Spinal cord (tissue), 10 donors: ENCODE data around the gene HNRNPA0. TPM values are rescaled to one million over a fixed set of nuclear protein-coding genes. Genes with fewer than 3 reads are reported as not detected.
A peak's percentile ranks its signal among the peaks of the same experiment; 100 is the strongest.

ENCODE experiments used
- DNase-seq, 6 donors: peaks; one replicate each; pipeline versions ENCODE4 v3.0.0 to v3.0.0-alpha.2; 2013 to 2015; ENCODE audit warnings: low spot score in 6 of 6, low read depth in 4 of 6
- H3K27ac ChIP-seq: one replicate; pipeline ENCODE4 v1.5.1; 2013; ENCODE audit warnings: low read depth, low read length, control low read depth
- H3K27me3 ChIP-seq: one replicate; pipeline ENCODE4 v1.6.1; 2013; ENCODE audit warnings: low read length; ENCODE audit not compliant: control insufficient read depth, insufficient read depth
- H3K36me3 ChIP-seq: one replicate; pipeline ENCODE4 v1.6.1; 2013; ENCODE audit warnings: low read length; ENCODE audit not compliant: control insufficient read depth, insufficient read depth
- H3K4me1 ChIP-seq: one replicate; pipeline ENCODE4 v1.6.1; 2013; ENCODE audit warnings: low read length; ENCODE audit not compliant: control insufficient read depth, insufficient read depth
- H3K4me3 ChIP-seq: one replicate; pipeline ENCODE4 v1.5.1; 2013; ENCODE audit warnings: low read depth, low read length, control low read depth
- H3K9me3 ChIP-seq: one replicate; pipeline ENCODE4 v1.6.1; 2013; ENCODE audit warnings: low read length; ENCODE audit not compliant: control insufficient read depth, insufficient read depth
- WGBS: methylation state at CpG from one replicate; pipeline ENCODE4 v1.1.5; 2013; ENCODE audit warnings: missing lambda C conversion rate; ENCODE audit not compliant: insufficient coverage; 5-methylcytosine and 5-hydroxymethylcytosine counted together
- long read RNA-seq, 4 donors: transcript quantifications; one replicate each; lab custom pipeline, GENCODE V29; 2026
- polyA plus RNA-seq, 2 donors: library from polyadenylated mRNA; unstranded; fragments of 120-200 nt; gene quantifications; one replicate each; pipeline ENCODE4 v1.2.1, GENCODE V29; 2013; ENCODE audit not compliant: insufficient read length in 2 of 2
- total RNA-seq, 2 donors: library from RNA; depleted of rRNA in 1 of 2; stranded (reverse); fragments of 120-200 nt in 1 of 2; fragments of >200 nt in 1 of 2; gene quantifications; one replicate each; pipeline versions ENCODE4 v1.2.3 to v1.2.4, GENCODE V29; 2013 to 2014
- donor health status: healthy.

Gene HNRNPA0
- total RNA-seq (10 to 100 TPM; 15.0 to 24.5 TPM), polyA plus RNA-seq (10 to 100 TPM; 62.5 to 69.4 TPM)
- long read RNA-seq, donor 1, full-length matches to known transcripts = 362 of 362 reads
- long read RNA-seq, donor 1, partial matches to known transcripts = 0 of 362 reads
- long read RNA-seq, donor 1, other reads (novel, unspliced or antisense) = 0 of 362 reads
- long read RNA-seq, donor 2, full-length matches to known transcripts = 106 of 106 reads
- long read RNA-seq, donor 2, partial matches to known transcripts = 0 of 106 reads
- long read RNA-seq, donor 2, other reads (novel, unspliced or antisense) = 0 of 106 reads
- long read RNA-seq, donor 3, full-length matches to known transcripts = 169 of 169 reads
- long read RNA-seq, donor 3, partial matches to known transcripts = 0 of 169 reads
- long read RNA-seq, donor 3, other reads (novel, unspliced or antisense) = 0 of 169 reads
- long read RNA-seq, donor 4, full-length matches to known transcripts = 486 of 486 reads
- long read RNA-seq, donor 4, partial matches to known transcripts = 0 of 486 reads
- long read RNA-seq, donor 4, other reads (novel, unspliced or antisense) = 0 of 486 reads

GRCh38 chr5:137754188-137754960, at the start of gene HNRNPA0:
HNRNPA0 (minus strand) TSS chr5:137754363; CDS start chr5:137754066, 297 bp downstream.
- no peaks in the 10 kb centered on the region for H3K9me3 ChIP-seq
- H3K36me3 ChIP-seq = peaks cover 5% of the 10 kb centered on the region
- H3K27ac ChIP-seq = peak within 1 kb of the TSS; percentile 100
- H3K4me1 ChIP-seq = peaks cover 7% of the 10 kb centered on the region
- under 1% methylated on average over 79 of the region's 79 CpGs for WGBS
- peak; percentile 93 to 99 (median 96) for DNase-seq
- no peaks in the 10 kb centered on the region for H3K27me3 ChIP-seq
- peak within 1 kb of the TSS; percentile 89 for H3K4me3 ChIP-seq

- no CpG with 5 or more reads among the region's 6 CpGs for WGBS
- no peak for DNase-seq
- no peak overlapping the region for H3K4me3 ChIP-seq
- H3K36me3 ChIP-seq = no peaks in the 10 kb centered on the region
- no peak overlapping the region for H3K27ac ChIP-seq
- H3K9me3 ChIP-seq = no peaks in the 10 kb centered on the region
- no peaks in the 10 kb centered on the region for H3K27me3 ChIP-seq
- H3K4me1 ChIP-seq = no peaks in the 10 kb centered on the region
These were observed 48.4 kb upstream of the HNRNPA0 start for GRCh38 chr5:137802282-137803210.

- H3K36me3 ChIP-seq = no peaks in the 10 kb centered on the region
- no peaks in the 10 kb centered on the region for H3K9me3 ChIP-seq
- WGBS = no CpG with 5 or more reads among the region's 4 CpGs
- no peaks in the 10 kb centered on the region for H3K27me3 ChIP-seq
- H3K4me1 ChIP-seq = no peaks in the 10 kb centered on the region
- H3K27ac ChIP-seq = no peak overlapping the region
- no peak overlapping the region for H3K4me3 ChIP-seq
- DNase-seq = no peak
These were observed 46.7 kb upstream of the HNRNPA0 start for GRCh38 chr5:137800700-137801411.

GRCh38 chr5:137796279-137796678, 42.1 kb upstream of the HNRNPA0 start:
- Histone ChIP-seq H3K27ac (no peak overlapping the region), H3K4me3 (no peak overlapping the region), H3K27me3 (no peaks in the 10 kb centered on the region), H3K9me3 (no peaks in the 10 kb centered on the region), H3K36me3 (no peaks in the 10 kb centered on the region), H3K4me1 (no peaks in the 10 kb centered on the region)
- no peak for DNase-seq
- no CpG with 5 or more reads among the region's 3 CpGs for WGBS

- no peak for DNase-seq
- WGBS = 43% methylated on average over 1 of the region's 5 CpGs
- Histone ChIP-seq H3K9me3 (no peaks in the 10 kb centered on the region), H3K27me3 (no peaks in the 10 kb centered on the region), H3K4me3 (no peak overlapping the region), H3K4me1 (no peaks in the 10 kb centered on the region), H3K36me3 (no peaks in the 10 kb centered on the region), H3K27ac (no peak overlapping the region)
These were observed 40.7 kb upstream of the HNRNPA0 start for GRCh38 chr5:137794863-137795262.

GRCh38 chr5:137792303-137792702, 38.1 kb upstream of the HNRNPA0 start:
- no peaks in the 10 kb centered on the region for H3K36me3 ChIP-seq
- H3K4me1 ChIP-seq = no peaks in the 10 kb centered on the region
- WGBS = no CpG with 5 or more reads among the region's 1 CpG
- no peaks in the 10 kb centered on the region for H3K27me3 ChIP-seq
- no peak for DNase-seq
- no peak overlapping the region for H3K4me3 ChIP-seq
- H3K27ac ChIP-seq = no peak overlapping the region
- no peaks in the 10 kb centered on the region for H3K9me3 ChIP-seq

- H3K9me3 ChIP-seq = no peaks in the 10 kb centered on the region
- H3K36me3 ChIP-seq = no peaks in the 10 kb centered on the region
- no peak for DNase-seq
- H3K27ac ChIP-seq = no peak overlapping the region
- no peak overlapping the region for H3K4me3 ChIP-seq
- 83% methylated on average over 2 of the region's 4 CpGs for WGBS
- no peaks in the 10 kb centered on the region for H3K4me1 ChIP-seq
- no peaks in the 10 kb centered on the region for H3K27me3 ChIP-seq
These were observed 37.6 kb upstream of the HNRNPA0 start for GRCh38 chr5:137791799-137792198.

- no peak for DNase-seq
- no peaks in the 10 kb centered on the region for H3K9me3 ChIP-seq
- WGBS = no CpG with 5 or more reads among the region's 2 CpGs
- no peaks in the 10 kb centered on the region for H3K4me1 ChIP-seq
- no peak overlapping the region for H3K4me3 ChIP-seq
- H3K27ac ChIP-seq = no peak overlapping the region
- no peaks in the 10 kb centered on the region for H3K27me3 ChIP-seq
- no peaks in the 10 kb centered on the region for H3K36me3 ChIP-seq
These were observed 37.2 kb upstream of the HNRNPA0 start for GRCh38 chr5:137791387-137791786.
